ENCODE data around the gene KCNJ9.

KCNJ9 gene

DNA sequence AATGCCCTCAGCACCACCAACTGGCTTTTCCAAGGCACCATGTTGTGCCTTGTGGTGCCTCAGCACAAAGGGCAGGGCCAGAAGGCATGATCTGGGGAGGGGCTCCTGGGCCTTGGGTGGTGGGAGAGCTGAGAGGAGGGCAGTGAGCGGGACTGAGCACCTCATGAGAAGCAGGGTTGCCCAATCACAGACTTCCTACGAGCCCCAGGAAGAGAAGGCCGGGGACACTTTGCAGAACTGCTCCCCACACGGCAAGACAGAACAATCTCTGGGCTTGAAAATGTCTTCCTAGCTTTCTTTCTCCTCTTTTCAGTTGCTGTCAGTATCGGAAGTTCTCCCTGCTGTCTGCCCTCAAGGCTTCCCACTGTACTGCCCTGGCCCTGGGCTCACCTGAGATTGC, 18.2 kb upstream of the KCNJ9 start:
- intact Hi-C loops (cut with DNase I) = no loop called here
- DNase-seq = no peak

DNA sequence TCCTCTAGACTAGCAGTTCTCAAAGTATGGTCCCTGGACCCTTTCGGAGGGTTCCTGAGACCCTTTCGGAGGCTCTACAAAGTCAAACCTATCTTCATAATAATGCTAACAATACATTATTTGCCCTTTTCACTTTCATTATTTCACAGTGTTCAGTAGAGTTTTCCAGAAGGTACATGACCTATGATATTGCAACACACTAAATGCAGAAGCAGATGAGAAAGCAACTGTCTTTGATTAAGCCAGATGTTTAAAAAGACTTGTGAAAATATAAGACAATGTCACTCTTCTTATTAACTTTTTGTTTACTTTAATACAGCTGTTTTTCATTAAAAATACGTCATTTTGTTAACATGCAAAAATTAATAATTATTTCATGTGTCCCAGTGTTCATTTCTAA, 17.2 kb upstream of the KCNJ9 start:
- no peak for DNase-seq
- intact Hi-C loops (cut with DNase I) = no loop called here

DNA sequence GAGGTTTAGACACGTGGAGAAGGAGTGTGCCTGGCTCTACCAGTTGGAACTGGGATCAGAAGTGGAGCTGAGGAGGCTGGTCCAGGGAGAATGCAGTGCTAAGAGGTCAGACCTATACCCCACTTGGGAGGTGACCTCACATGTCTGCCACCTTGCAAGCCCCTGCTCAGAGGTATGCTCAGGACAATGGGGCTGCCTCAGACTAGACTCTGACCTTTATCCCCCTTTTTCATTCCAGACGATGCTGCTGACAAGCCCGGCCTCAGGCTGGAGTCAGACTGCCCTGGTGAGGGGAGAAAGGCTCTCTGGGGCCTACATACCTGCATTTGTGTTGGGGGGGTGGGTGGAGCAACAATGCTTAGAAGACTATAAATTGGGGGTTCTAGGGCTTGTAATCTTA, 16.6 kb upstream of the KCNJ9 start:
- peak in 1 of 42 donors; percentile 29 for DNase-seq

DNA sequence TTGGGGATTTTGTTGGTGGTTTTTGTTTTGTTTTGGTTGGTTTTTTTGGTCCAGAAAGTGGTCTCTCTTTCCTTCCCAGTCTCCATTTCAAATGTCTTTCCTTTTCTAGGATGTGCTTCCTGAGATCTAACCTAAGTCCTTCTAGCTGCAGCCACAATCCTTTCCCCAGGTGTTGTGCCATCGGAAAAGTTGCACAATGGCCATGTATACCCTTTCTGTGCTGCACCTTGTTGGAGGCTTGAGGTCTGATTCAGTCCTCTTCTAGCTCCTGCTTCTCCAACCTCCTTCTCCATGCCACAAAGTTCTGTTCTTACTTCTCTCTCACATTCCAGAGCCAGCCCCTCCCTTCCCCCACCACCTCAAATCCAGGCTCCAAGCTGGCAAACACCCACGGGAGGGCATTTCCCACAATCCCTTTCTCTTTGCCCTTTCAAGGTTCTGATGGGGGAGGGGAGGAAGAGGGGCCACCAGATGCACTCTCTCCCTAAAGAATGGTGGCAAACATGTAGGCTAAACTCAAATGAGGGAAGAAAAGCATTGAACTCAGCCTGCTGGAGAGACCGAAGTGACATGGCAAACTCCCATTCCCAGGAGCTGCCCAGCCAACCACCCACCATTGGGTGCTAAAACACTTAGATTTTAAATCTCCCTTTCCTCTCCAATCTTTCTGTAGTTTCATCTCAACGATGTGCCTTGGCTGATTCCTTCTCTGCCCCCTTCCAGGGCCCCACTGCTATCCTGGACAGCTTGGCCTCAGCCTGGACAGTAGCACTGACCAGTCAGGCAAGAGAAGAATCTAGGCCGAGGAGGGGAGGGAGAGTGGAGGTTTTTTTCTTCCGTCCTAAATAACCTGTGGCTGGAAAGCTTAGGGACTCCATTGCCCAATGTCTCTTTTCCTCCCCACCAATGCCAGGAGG, 14.3 kb upstream of the KCNJ9 start:
- intact Hi-C loops (cut with DNase I) = no loop called here
- peak in 4 of 42 donors; percentile 45 to 75 (median 47) for DNase-seq

More for the DNA sequence above, 16.6 kb upstream of the KCNJ9 start:
- intact Hi-C loops (cut with DNase I) = no loop called here

DNA sequence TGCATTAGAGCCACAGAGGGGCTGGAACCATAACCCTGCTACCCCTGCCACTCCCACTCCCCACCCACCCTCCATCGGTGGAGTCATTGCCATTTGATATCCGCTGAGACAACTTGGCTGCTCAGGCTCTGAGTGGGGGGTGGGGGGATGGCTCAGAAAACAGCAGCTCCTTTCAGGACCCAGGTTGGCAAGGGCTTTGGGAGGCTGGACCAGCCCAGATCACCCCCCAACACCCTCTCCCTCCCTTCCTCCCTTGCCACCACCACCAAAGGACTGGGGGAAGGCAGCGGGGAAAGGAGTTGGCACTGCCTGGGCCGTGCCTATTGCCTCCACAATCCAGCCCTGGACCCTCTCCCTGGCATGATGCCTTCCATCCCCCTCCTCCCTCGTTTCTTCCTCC, 13.1 kb upstream of the KCNJ9 start:
- peak; percentile 77 to 97 (median 90) for DNase-seq
- intact Hi-C loops (cut with DNase I) = no loop called here

DNA sequence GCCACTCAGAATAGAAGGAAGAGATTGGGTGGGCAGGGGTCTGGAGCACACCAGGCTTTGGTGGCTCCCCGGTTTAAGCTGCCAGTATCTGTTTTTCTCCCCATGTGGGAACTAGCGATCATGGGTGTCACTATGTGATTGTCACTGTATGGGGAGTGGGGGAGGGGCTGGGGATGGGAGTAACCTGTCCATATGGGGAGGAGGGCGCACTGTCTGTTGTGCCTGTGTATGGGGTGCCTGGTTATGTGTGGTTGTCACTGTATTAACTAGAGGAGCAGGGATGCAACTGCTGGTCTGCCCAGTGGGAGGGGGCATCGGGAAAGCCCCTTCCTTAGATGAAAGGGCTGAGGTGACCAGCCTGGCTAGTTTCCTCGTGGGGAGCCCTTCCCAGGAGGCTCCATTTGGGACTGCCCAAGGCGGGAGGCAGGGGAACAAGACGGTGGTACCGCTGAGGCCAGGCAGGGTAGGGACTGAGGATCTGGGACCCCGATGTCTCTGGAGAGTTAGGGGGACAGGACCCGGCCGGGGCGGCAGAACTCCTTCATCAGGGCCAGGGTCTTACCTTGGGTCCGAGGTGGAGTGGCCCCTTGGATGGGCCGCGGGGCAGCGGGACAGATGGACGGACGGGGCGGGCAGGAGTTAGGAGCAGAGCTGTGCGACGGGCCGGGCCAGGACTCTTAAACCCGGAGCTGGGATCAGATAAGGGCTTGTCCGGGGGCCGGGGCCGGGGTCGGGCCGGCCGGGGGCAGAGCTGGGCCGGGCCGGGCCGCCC, 11.7 kb upstream of the KCNJ9 start, which contains the start of gene KCNJ10:
KCNJ10 (minus strand) TSS at position 701 of the 772 bp plus-strand sequence. CDS start 27,628 bp downstream, outside the sequence.
- DNase-seq = peak in 6 of 42 donors; percentile 38 to 74 (median 50)
- intact Hi-C loops (cut with DNase I) = no loop called here

- intact Hi-C loops (cut with DNase I) = no loop called here
- DNase-seq = peak; percentile 87 to 98 (median 94)
Measured at GRCh38 chr1:160070243-160071163, 10.8 kb upstream of the KCNJ9 start.

DNA sequence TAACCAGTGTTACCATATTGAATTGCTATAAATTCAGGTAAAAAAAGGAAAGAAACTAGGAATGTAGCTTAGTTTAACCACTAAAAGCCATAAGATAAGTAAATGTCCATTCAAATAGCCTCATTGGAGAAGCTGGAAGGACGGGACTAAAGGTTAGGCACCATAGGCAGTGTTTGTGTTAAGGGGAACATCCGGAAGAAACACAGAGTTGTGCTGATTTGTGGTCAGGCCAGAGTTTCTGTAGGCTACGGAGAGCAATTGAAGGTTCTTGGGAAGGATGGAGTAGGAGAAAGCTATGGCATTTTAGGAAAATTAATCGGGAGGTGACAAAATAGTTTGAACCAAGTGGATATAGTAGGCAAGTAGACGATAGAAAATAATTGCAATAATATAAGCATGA, 10.0 kb upstream of the KCNJ9 start:
- intact Hi-C loops (cut with DNase I) = no loop called here

GRCh38 chr1:160074865-160075264, 6.5 kb upstream of the KCNJ9 start:
- intact Hi-C loops (cut with DNase I) = no loop called here
- DNase-seq = no peak

More for the DNA sequence above, 10.0 kb upstream of the KCNJ9 start:
- DNase-seq = no peak

DNA sequence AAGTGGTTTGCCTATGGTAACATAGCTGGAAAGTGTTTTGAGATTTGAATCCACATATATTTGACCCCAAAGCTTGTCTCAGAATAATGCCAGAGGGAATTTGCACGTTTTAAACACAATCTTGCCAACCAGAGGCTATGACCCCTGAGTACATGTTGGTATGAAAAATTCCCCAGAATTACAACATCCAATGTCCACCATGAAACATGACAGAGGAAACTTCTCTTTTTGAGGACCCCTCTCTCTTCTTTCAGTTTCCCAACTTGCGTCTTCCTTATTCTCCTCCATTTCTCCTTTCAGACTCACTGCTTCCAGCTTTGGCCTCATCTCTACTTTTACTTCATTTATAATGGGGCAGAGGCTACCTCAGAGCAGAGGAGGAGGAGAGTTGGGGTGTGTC, 5.5 kb upstream of the KCNJ9 start:
- no peak for DNase-seq
- intact Hi-C loops (cut with DNase I) = no loop called here

- DNase-seq = no peak
- intact Hi-C loops (cut with DNase I) = no loop called here
Measured at GRCh38 chr1:160076295-160076694, 5.0 kb upstream of the KCNJ9 start.

GRCh38 chr1:160077486-160077885, 3.9 kb upstream of the KCNJ9 start:
- DNase-seq = peak in 1 of 42 donors; percentile 0
- intact Hi-C loops (cut with DNase I) = no loop called here

- intact Hi-C loops (cut with DNase I) = no loop called here
- DNase-seq = peak in 41 of 42 donors; percentile 66 to 94 (median 84)
Measured at GRCh38 chr1:160078512-160079195, 2.7 kb upstream of the KCNJ9 start.

DNA sequence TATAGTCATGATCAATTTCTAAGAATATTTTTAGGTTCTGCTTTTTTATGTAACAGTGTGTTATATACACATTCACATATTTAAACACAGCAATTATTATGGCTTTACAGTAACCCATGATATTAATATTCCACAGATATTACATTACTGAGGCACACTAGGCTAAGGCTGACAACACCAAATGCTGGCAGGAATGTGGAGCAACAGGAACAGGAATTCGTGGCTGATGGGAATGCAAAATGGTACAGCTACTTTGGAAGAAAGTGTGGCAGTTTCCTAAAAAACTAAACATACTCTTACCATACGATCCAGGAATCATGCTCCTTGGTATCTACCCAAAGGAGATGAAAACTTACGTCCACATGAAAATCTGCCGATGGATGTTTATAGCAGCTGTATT, 1.9 kb upstream of the KCNJ9 start:
- intact Hi-C loops (cut with DNase I) = no loop called here
- DNase-seq = no peak

DNA sequence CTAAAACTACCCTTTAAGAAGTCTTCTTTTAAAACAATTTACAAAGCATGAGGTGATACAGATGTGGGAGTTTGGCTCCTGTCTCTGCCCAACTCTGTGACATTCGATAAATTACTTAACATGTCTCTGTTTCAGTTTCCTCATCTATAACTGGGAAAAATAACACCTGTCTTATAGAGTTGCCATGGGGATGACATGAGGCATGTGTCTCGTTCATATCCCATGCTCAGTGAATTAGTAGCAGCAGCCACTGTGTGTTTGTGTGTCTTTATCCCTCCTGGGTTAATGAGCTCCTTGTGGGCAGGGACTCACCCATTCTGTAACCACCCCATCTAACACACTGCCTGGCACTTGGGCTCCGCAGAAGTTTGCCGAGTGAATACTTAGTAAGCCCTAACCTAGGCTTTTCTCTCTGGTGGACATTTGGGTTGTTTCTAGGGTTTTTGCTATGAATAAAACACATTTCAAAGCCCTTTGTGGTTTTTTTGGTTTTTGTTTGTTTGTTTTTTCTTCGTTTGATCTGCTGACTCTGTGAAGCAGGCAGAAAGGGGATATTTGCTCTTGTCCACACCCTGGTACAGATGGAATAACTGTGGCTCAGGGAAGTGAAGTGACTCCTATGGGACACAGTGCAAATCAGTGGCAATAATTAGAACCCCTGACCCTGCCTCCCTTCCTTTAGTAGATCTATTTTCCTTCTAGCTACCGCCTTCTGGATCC, 797 bp upstream of the KCNJ9 start:
- peak in 2 of 42 donors; percentile 8 to 39 for DNase-seq
- intact Hi-C loops (cut with DNase I) = loop anchor here (2.0 kb wide), 1 partner anchor 34 kb away; no protein-coding TSS in a partner anchor

DNA sequence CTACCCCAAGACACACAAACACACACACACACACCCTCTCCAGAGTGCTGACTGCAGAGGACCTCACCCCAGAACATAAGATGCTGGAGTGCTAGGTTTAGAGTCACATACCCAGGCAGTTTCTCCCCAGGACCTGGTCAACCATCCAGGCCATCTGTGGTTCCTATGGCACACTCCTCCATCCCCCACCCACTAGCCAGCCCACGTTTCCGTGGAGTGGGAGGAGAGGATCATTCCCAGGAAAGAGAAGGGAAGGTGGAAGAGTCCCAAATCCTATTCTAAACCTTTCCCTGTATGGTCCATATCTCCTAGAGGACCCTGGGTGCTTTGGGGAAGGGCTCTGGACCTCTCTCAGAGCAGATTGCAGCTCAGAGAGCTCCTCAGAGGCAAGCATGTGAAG, 1.1 kb downstream of the KCNJ9 start:
- peak in 4 of 42 donors; percentile 15 to 44 (median 34) for DNase-seq
- intact Hi-C loops (cut with DNase I) = no loop called here

GRCh38 chr1:160082926-160083325, 1.6 kb downstream of the KCNJ9 start:
- intact Hi-C loops (cut with DNase I) = no loop called here
- no peak for DNase-seq

Measured in head of caudate nucleus (tissue), 42 donors.